ENCODE results near the gene POU2F3. TPM values are rescaled to one million over a fixed set of nuclear protein-coding genes. Genes with fewer than 3 reads are reported as not detected.
A peak's percentile ranks its signal among the peaks of the same experiment; 100 is the strongest.

The POU2F3 gene
- total RNA-seq, 2 experiments from 2014 or later, result not detected

DNA sequence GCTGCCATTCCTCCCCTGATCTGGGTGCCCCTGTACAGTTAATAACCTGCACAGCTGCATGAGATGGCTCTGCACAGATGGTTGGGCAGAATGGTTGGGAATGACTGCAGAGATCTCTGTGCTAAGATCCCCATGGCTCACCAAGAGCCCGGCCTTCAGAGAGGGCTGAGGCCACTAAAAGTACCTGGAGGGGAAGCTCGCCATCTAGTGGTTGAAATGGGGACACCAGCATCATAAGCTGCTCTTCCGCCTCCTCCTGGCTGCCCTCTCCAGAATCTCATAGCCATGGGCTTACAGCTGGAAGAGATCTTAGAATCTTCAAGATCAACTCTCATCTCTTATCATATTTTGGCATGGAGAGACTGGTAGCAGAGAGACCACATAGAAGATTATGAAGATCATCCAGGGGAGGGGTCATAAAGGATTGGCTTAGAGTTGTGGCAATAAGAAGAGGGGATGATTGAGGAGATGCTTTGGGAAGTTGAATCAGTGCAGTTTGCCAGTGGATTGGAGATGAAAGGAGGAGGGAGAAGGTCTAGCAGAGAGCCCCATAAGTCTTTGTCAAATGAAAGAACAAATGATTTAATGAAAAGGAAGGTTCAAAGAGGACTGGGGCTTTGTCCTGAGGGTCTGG, 63.2 kb downstream of the POU2F3 start:
- intact Hi-C loops (cut with micrococcal nuclease), result loop anchor here (1.0 kb wide), 2 partner anchors 68 to 131 kb away; no protein-coding TSS in a partner anchor

DNA sequence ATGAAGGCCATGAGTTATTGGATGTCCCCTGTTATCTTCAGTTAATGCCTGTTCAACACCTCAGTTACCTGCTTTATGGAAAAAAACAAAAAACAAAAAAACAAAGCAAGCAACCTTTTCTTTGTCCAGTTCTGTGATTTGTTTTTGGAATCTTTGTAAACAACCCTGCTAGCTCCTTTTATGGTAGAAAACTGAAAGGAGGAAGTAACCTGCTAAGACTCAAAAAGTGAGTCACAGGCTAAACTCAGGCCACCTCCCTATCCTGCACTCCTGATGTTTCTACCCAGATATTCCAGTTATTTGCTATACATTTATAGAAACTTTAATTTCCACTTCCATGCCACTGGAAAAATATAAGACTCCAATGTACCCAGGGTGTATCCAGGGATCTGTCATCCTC, 64.6 kb downstream of the POU2F3 start:
- H3K4me3 Mint-ChIP-seq, result no peak overlapping the region
- DNase-seq, result no peak
- CTCF ChIA-PET, result interaction anchor here (9.1 kb wide), 1 partner anchor 70 kb away, joined by 188 read pairs; the partner anchor contains the start of gene POU2F3
- no peaks in the 10 kb centered on the region for H3K9me3 Mint-ChIP-seq
- intact Hi-C loops (cut with micrococcal nuclease), result no loop called here
- peaks cover 11% of the 10 kb centered on the region for H3K27me3 Mint-ChIP-seq (ENCODE audit: low read depth)
- H3K27ac Mint-ChIP-seq, result no peak overlapping the region
- no peaks in the 10 kb centered on the region for H3K4me1 Mint-ChIP-seq (ENCODE audit: low read depth)
- H3K36me3 Mint-ChIP-seq (ENCODE audit: low read depth), result no peaks in the 10 kb centered on the region

More for the DNA sequence above, 63.2 kb downstream of the POU2F3 start:
- CTCF ChIA-PET, result interaction anchor here (0.6 to 9.1 kb wide), 17 partner anchors 8 to 347 kb away, joined by 3 to 188 read pairs (median 5); partner anchors contain the start of gene POU2F3
- peaks cover 18% of the 10 kb centered on the region for H3K27me3 Mint-ChIP-seq (ENCODE audit: low read depth)
- no peaks in the 10 kb centered on the region for H3K4me1 Mint-ChIP-seq (ENCODE audit: low read depth)
- H3K36me3 Mint-ChIP-seq (ENCODE audit: low read depth), result no peaks in the 10 kb centered on the region
- H3K9me3 Mint-ChIP-seq, result no peaks in the 10 kb centered on the region
- peak; percentile 74 for DNase-seq
- H3K4me3 Mint-ChIP-seq, result no peak overlapping the region
- no peak overlapping the region for H3K27ac Mint-ChIP-seq

DNA sequence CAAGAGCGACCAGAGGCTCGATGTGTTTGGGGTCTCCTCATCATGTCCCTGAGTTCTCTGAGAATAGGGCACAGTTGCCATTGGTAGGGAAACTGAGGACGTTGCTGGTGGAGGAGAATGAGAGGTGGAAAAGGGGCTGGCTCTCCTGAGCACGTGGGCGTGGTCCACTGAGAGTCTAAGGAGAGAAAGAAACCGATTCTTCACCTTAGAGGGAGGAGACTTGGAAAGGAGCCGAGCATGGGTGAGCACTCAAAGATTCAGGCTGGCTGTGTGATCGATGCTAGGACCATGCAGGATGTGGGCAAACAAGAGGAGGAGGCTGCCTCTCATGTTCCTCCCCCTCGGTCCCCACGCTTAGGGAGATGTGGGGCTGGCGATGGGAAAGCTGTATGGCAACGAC, 65.3 kb downstream of the POU2F3 start:
- Mint-ChIP-seq H3K9me3 (no peaks in the 10 kb centered on the region), H3K4me1 (ENCODE audit: low read depth) (no peaks in the 10 kb centered on the region), H3K27ac (no peak overlapping the region), H3K27me3 (ENCODE audit: low read depth) (peaks cover 9% of the 10 kb centered on the region), H3K4me3 (no peak overlapping the region), H3K36me3 (ENCODE audit: low read depth) (no peaks in the 10 kb centered on the region)
- DNase-seq, result no peak
- CTCF ChIA-PET, result no interaction called here
- intact Hi-C loops (cut with micrococcal nuclease), result no loop called here

GRCh38 chr11:120306519-120307242, 66.7 kb downstream of the POU2F3 start:
- no peaks in the 10 kb centered on the region for H3K36me3 Mint-ChIP-seq (ENCODE audit: low read depth)
- H3K4me1 Mint-ChIP-seq (ENCODE audit: low read depth), result no peaks in the 10 kb centered on the region
- CTCF ChIA-PET, result no interaction called here
- no peak for DNase-seq
- H3K27me3 Mint-ChIP-seq (ENCODE audit: low read depth), result peaks cover 6% of the 10 kb centered on the region
- H3K9me3 Mint-ChIP-seq, result no peaks in the 10 kb centered on the region
- intact Hi-C loops (cut with micrococcal nuclease), result no loop called here
- H3K4me3 Mint-ChIP-seq, result no peak overlapping the region
- no peak overlapping the region for H3K27ac Mint-ChIP-seq

DNA sequence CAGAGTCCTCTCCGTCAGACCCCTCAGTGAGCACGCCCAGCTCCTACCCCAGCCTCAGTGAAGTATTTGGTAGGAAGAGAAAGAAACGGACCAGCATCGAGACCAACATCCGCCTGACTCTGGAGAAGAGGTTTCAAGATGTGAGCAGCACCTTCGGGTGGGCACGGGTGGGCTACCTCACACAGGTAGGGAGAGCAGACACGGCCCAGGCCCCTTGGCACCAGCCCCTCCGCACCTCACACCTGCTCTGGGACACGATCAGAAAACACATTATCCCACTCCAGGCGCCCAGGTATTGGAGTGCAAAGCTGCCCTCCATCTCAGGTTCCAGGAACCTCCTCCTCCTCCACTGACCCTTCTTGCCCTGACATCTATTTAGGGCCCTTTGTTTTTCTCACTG, 67.5 kb downstream of the POU2F3 start:
- CTCF ChIA-PET, result no interaction called here
- intact Hi-C loops (cut with micrococcal nuclease), result no loop called here
- DNase-seq, result no peak
- Mint-ChIP-seq H3K4me3 (no peak overlapping the region), H3K27me3 (ENCODE audit: low read depth) (peaks cover 6% of the 10 kb centered on the region), H3K9me3 (no peaks in the 10 kb centered on the region), H3K27ac (no peak overlapping the region), H3K36me3 (ENCODE audit: low read depth) (no peaks in the 10 kb centered on the region), H3K4me1 (ENCODE audit: low read depth) (no peaks in the 10 kb centered on the region)

DNA sequence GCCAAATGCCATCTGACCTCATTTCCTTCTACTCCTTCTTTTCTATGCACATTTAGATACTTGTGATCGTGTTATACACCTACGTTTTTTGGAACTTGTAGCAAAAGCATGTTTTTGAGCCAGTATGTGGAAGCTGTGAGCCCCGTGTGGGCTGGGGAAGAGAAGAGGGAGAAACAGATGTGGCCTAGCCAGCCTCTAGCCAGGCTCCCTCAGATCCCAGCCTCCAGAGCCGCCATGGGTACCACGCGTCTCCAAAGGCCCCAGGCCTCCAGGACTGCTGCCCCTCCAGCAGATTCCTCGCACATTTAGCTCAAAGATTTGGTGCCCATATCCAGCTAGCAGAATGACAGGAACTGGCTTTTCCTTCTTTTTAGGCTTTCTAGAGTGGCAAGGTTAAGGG, 68.1 kb downstream of the POU2F3 start:
- intact Hi-C loops (cut with micrococcal nuclease), result no loop called here
- no peak for DNase-seq
- CTCF ChIA-PET, result no interaction called here
- Mint-ChIP-seq H3K27me3 (ENCODE audit: low read depth) (peaks cover 9% of the 10 kb centered on the region), H3K9me3 (no peaks in the 10 kb centered on the region), H3K4me3 (no peak overlapping the region), H3K4me1 (ENCODE audit: low read depth) (no peaks in the 10 kb centered on the region), H3K36me3 (ENCODE audit: low read depth) (no peaks in the 10 kb centered on the region), H3K27ac (no peak overlapping the region)

DNA sequence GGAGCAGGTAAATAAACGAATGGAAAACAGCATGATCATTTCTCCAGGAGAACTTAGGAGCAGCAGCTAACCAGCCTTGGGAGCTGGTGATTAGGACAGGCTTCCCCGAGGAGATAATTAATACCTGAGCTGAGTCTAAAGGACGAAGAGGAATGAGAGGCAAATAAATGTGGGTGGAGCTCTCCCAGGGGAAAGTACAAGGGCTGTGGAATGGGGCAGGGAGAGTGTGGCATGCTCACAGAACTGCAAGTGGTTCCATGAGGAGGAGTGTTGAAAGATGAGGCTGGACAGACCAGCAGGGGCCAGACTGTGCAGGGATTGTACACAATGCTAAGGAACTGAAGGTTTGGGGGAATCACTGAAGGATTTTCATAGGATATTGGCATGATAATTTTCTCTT, 70.9 kb downstream of the POU2F3 start:
- H3K4me3 Mint-ChIP-seq, result no peak overlapping the region
- H3K27ac Mint-ChIP-seq, result no peak overlapping the region
- intact Hi-C loops (cut with micrococcal nuclease), result no loop called here
- H3K27me3 Mint-ChIP-seq (ENCODE audit: low read depth), result peaks cover 4% of the 10 kb centered on the region
- no peaks in the 10 kb centered on the region for H3K9me3 Mint-ChIP-seq
- no peak for DNase-seq
- CTCF ChIA-PET, result interaction anchor here (0.6 kb wide), 1 partner anchor 44 kb away, joined by 6 read pairs; no protein-coding TSS in a partner anchor
- no peaks in the 10 kb centered on the region for H3K36me3 Mint-ChIP-seq (ENCODE audit: low read depth)
- H3K4me1 Mint-ChIP-seq (ENCODE audit: low read depth), result no peaks in the 10 kb centered on the region

DNA sequence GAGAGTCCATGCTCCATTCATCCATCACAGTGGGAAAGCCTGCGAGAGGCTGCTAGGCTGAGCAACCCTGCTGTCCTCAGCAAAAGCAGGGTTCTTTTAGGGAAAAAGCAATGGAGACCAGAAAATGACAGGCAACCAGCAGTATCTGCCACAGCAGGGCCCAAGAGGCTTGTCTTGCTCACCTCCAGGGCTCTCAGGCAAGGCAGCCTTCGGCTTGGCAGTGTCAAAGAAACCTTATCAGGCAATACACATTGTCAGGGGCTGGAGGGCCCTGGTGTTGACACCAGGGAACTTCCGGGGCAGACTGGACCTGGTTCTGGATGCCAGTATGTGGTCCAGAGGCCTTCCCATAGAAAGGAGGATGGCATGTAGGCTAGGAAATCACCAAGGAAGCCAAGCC, 74.9 kb downstream of the POU2F3 start:
- Mint-ChIP-seq H3K4me1 (ENCODE audit: low read depth) (no peaks in the 10 kb centered on the region), H3K27ac (no peak overlapping the region), H3K27me3 (ENCODE audit: low read depth) (peaks cover 10% of the 10 kb centered on the region), H3K4me3 (no peak overlapping the region), H3K9me3 (no peaks in the 10 kb centered on the region), H3K36me3 (ENCODE audit: low read depth) (no peaks in the 10 kb centered on the region)
- CTCF ChIA-PET, result interaction anchor here (0.8 to 0.9 kb wide), 2 partner anchors 10 to 14 kb away, joined by 3 to 4 read pairs; no protein-coding TSS in a partner anchor
- intact Hi-C loops (cut with micrococcal nuclease), result no loop called here
- DNase-seq, result no peak

- Mint-ChIP-seq H3K4me3 (no peak overlapping the region), H3K36me3 (ENCODE audit: low read depth) (no peaks in the 10 kb centered on the region), H3K27me3 (ENCODE audit: low read depth) (peaks cover 19% of the 10 kb centered on the region), H3K27ac (no peak overlapping the region), H3K9me3 (no peaks in the 10 kb centered on the region), H3K4me1 (ENCODE audit: low read depth) (no peaks in the 10 kb centered on the region)
- CTCF ChIA-PET, result interaction anchor here (1.4 to 2.1 kb wide), 2 partner anchors 14 to 18 kb away, joined by 7 read pairs; no protein-coding TSS in a partner anchor
- intact Hi-C loops (cut with micrococcal nuclease), result no loop called here
- DNase-seq, result no peak
These were observed 77.1 kb downstream of the POU2F3 start for GRCh38 chr11:120316880-120317688.

GRCh38 chr11:120317689-120318480, 77.9 kb downstream of the POU2F3 start:
- Mint-ChIP-seq H3K4me3 (no peak overlapping the region), H3K4me1 (ENCODE audit: low read depth) (no peaks in the 10 kb centered on the region), H3K27ac (no peak overlapping the region), H3K27me3 (ENCODE audit: low read depth) (peaks cover 15% of the 10 kb centered on the region), H3K36me3 (ENCODE audit: low read depth) (no peaks in the 10 kb centered on the region), H3K9me3 (no peaks in the 10 kb centered on the region)
- DNase-seq, result no peak
- intact Hi-C loops (cut with micrococcal nuclease), result no loop called here
- CTCF ChIA-PET, result interaction anchor here (1.4 to 2.1 kb wide), 2 partner anchors 15 to 17 kb away, joined by 7 read pairs; no protein-coding TSS in a partner anchor

- no peaks in the 10 kb centered on the region for H3K9me3 Mint-ChIP-seq
- CTCF ChIA-PET, result interaction anchor here (2.1 kb wide), 1 partner anchor 16 kb away, joined by 7 read pairs; no protein-coding TSS in a partner anchor
- no peaks in the 10 kb centered on the region for H3K36me3 Mint-ChIP-seq (ENCODE audit: low read depth)
- intact Hi-C loops (cut with micrococcal nuclease), result no loop called here
- no peak overlapping the region for H3K27ac Mint-ChIP-seq
- no peak for DNase-seq
- H3K27me3 Mint-ChIP-seq (ENCODE audit: low read depth), result peaks cover 24% of the 10 kb centered on the region
- no peak overlapping the region for H3K4me3 Mint-ChIP-seq
- H3K4me1 Mint-ChIP-seq (ENCODE audit: low read depth), result no peaks in the 10 kb centered on the region
These were observed 79.0 kb downstream of the POU2F3 start for GRCh38 chr11:120318906-120319305.
